Ovary (tissue), 9 donors: ENCODE measurements around the gene KAZALD1. TPM values are rescaled to one million over a fixed set of nuclear protein-coding genes. Genes with fewer than 3 reads are reported as not detected.

Experiments
- DNase-seq, 5 donors: peaks; one replicate each; pipeline ENCODE4 v3.0.0-alpha.2; 2019 to 2020
- H3K27ac ChIP-seq, 2 donors: fragments of 200-600 bp; one replicate each; pipeline versions ENCODE4 v1.5.1 to v1.8.0; 2019 to 2022
- H3K27me3 ChIP-seq: fragments of 200-600 bp; one replicate; pipeline ENCODE4 v1.8.0; 2022
- H3K36me3 ChIP-seq: fragments of 200-600 bp; sonication (generic); one replicate; pipeline ENCODE4 v1.5.1; 2019
- H3K4me1 ChIP-seq: one replicate; pipeline ENCODE4 v1.8.1; 2013; ENCODE audit warnings: mild to moderate bottlenecking, moderate library complexity; ENCODE audit not compliant: insufficient read depth
- H3K4me3 ChIP-seq: fragments of 200-600 bp; sonication (generic); one replicate; pipeline ENCODE4 v1.5.1; 2017
- H3K9me3 ChIP-seq, 2 donors: fragments of 200-600 bp in 1 of 2; sonication (generic) in 1 of 2; one replicate each; pipeline versions ENCODE4 v1.5.1 to v1.8.1; 2013 to 2019; ENCODE audit warnings: mild to moderate bottlenecking in 1 of 2, moderate library complexity in 1 of 2
- EP300 ChIP-seq: sonication (generic); formaldehyde crosslinking; IDR thresholded peaks from one replicate; pipeline ENCODE4 v1.6.1; 2017; ENCODE audit warnings: antibody characterized with exemption
- POLR2A ChIP-seq: fragments of 450-650 bp; IDR thresholded peaks from one replicate; pipeline ENCODE4 v1.6.1; 2017; ENCODE audit warnings: antibody characterized with exemption, mild to moderate bottlenecking, moderate library complexity
- WGBS, 3 donors: extraction: QIAGEN DNeasy Blood & Tissue Kit in 1 of 3; methylation state at CpG; one replicate each; pipeline versions ENCODE4 v1.1.5 to v1.1.7; 2013 to 2017; 5-methylcytosine and 5-hydroxymethylcytosine counted together
- intact Hi-C, 4 donors: fragments of 100-400 bp; cut with DNase I; formaldehyde crosslinking; loops; one replicate each; pipeline versions ENCODE4 v1.11.0 to v1.15.1; 2022 to 2023
- polyA plus RNA-seq, 2 donors: library from polyadenylated mRNA; stranded (reverse); fragments of 200-250 nt in 1 of 2; fragments of 350-450 nt in 1 of 2; fragmentation: Illumina TruSeq in 1 of 2; extraction: RNeasy Lipid Tissue Mini Kit (QIAGEN cat#74804) in 1 of 2; gene quantifications; one replicate each; pipeline ENCODE4 v1.2.3, GENCODE V29; 2013 to 2014
- total RNA-seq, 7 donors: library from RNA; depleted of rRNA in 2 of 7; stranded (reverse); fragments of >200 nt in 2 of 7; fragmentation: NEBNext Ultra II Directional in 3 of 7; extraction: Animal tissue kit (Norgen Biotek cat#: 25700) in 3 of 7; gene quantifications; one replicate each; pipeline versions ENCODE4 v1.1.0 to v1.2.4, GENCODE V29; 2016 to 2023
- TF ChIP-seq, protein P1 (sequence below), 3 donors: fragments of 450-650 bp in 2 of 3; fragments of 200-600 bp in 1 of 3; IDR thresholded peaks; one replicate each; pipeline versions ENCODE4 v1.5.1 to v1.8.0; 2016 to 2022; ENCODE audit warnings: antibody characterized with exemption in 3 of 3, mild to moderate bottlenecking in 1 of 3
- donor health status: DM: no; HTN: no; CAD: no; lungs with moderate emphysema.
- donor health status: DM: no; HTN: no; CAD: no.
- donor health status: Bipolar disorder and iron deficiency.
- donor health status: DM: yes; HTN: yes; CAD: no.
- donor health status: DM: no; HTN: no; CAD: no.
- donor health status: DM: yes; HTN: yes; CAD: no.

The KAZALD1 gene
- total and polyA plus RNA-seq, 9 donors: 0.46 to 1.9 (median 0.94) TPM; not detected in 2

DNA sequence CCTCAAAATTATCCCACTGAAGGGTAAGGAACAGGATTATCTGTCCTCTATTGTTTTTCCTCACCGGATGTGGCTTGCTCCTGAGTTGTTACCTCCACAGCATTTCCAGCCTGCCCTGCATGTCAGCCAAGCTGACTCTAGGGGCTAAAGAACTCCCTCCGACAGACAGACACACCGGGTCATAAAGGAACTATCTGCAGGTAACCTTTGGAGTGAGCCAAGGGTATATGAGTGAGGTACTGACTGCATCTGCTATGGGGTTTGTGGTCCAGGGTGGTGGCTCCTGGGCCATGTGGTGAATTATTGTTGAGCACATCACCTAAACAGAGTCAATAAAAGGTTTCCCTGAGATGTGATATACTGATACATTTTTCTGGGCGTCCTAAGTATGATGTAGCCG, 6.9 kb upstream of the KAZALD1 start:
- no peak for DNase-seq
- Histone ChIP-seq H3K27me3 (no peaks in the 10 kb centered on the region), H3K36me3 (no peaks in the 10 kb centered on the region), H3K9me3 (no peaks in the 10 kb centered on the region), H3K4me1 (no peaks in the 10 kb centered on the region), H3K4me3 (no peak overlapping the region), H3K27ac (no peak overlapping the region)
- WGBS, 3 donors: 92 to 95% (median 92%) methylated on average over 5 of the region's 5 CpGs
- intact Hi-C loops: loop anchor here in 1 of 4 donors (10.0 kb wide), 1 partner anchor 90 kb away; no protein-coding TSS in a partner anchor
- TF ChIP-seq EP300: no peak
- TF ChIP-seq, protein P1, sequence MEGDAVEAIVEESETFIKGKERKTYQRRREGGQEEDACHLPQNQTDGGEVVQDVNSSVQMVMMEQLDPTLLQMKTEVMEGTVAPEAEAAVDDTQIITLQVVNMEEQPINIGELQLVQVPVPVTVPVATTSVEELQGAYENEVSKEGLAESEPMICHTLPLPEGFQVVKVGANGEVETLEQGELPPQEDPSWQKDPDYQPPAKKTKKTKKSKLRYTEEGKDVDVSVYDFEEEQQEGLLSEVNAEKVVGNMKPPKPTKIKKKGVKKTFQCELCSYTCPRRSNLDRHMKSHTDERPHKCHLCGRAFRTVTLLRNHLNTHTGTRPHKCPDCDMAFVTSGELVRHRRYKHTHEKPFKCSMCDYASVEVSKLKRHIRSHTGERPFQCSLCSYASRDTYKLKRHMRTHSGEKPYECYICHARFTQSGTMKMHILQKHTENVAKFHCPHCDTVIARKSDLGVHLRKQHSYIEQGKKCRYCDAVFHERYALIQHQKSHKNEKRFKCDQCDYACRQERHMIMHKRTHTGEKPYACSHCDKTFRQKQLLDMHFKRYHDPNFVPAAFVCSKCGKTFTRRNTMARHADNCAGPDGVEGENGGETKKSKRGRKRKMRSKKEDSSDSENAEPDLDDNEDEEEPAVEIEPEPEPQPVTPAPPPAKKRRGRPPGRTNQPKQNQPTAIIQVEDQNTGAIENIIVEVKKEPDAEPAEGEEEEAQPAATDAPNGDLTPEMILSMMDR (IDR thresholded peaks at IDR 0.05): no peak
- TF ChIP-seq POLR2A: no peak

DNA sequence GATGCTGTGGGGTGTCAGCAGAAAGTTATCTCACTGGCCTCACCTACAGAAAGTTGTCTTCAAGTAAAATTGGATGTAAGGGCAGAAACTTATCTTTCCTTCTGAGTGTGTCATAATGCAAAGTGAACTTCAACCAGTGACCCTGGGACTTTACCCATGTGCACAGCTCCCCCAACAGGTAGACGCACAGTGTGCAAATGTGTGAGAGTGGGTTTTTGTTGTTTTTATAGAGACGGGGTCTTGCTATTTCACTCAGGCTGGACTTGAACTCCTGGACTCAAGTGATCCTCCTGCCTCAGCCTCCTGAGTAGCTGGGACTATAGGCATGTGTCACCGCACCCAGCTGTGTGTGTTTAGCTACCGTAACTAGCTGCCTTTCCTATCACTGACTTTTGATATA, 6.4 kb upstream of the KAZALD1 start:
- H3K4me3 ChIP-seq: no peak overlapping the region
- no peaks in the 10 kb centered on the region for H3K9me3 ChIP-seq
- no peaks in the 10 kb centered on the region for H3K27me3 ChIP-seq
- H3K27ac ChIP-seq: no peak overlapping the region
- intact Hi-C loops: loop anchor here in 1 of 4 donors (10.0 kb wide), 1 partner anchor 89 kb away; no protein-coding TSS in a partner anchor
- H3K4me1 ChIP-seq: no peaks in the 10 kb centered on the region
- no peaks in the 10 kb centered on the region for H3K36me3 ChIP-seq
- TF ChIP-seq, protein P1 (IDR thresholded peaks at IDR 0.05): no peak
- no peak for TF ChIP-seq POLR2A
- no peak for TF ChIP-seq EP300
- DNase-seq: no peak
- 89 to 95% (median 91%) methylated on average over 4 of the region's 4 CpGs for WGBS, 3 donors

DNA sequence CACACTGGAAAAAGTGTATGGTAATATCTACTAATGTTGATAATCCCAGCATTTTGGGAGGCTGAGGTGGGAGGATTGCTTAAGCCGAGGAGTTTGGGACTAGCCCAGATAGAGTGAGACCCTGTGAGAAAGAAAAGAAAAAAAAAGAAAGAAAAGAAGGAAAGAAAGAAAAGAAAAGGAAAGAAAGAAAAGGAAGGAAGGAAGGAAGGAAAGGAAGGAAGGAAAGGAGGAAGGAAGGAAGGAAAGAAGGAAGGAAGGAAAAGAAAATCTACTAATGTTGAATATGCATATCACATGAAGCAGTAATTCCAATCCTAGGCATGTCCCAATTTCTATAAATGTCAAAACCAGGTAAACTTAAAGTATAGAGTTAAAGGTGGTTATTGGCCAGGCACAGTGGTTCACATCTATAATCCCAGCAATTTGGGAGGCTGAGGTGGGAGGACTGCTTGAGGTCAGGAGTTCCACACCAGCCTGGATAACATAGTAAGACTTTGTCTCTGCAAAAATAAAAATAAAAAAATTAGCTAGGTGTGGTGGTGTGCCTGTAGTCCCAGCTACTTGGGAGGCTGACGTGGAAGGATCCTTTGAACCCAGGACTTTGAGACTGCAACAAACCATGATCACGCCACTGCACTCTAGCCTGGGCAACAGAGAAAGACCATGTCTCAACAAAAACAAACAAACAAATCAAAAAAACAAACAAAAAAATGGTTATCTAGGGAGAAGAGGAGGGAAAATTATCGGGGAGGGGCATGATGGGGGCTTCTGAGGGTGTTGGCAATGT, 5.2 kb upstream of the KAZALD1 start:
- TF ChIP-seq POLR2A (no peak), EP300 (no peak)
- TF ChIP-seq, protein P1 (IDR thresholded peaks at IDR 0.05): no peak
- no peaks in the 10 kb centered on the region for H3K27me3 ChIP-seq
- 94 to 96% (median 95%) methylated on average over 4 of the region's 4 CpGs for WGBS, 3 donors
- no peaks in the 10 kb centered on the region for H3K36me3 ChIP-seq
- no peak overlapping the region for H3K4me3 ChIP-seq
- intact Hi-C loops: loop anchor here in 1 of 4 donors (10.0 kb wide), 1 partner anchor 88 kb away; no protein-coding TSS in a partner anchor
- DNase-seq: no peak
- H3K4me1 ChIP-seq: peaks cover 3% of the 10 kb centered on the region
- no peak overlapping the region for H3K27ac ChIP-seq
- no peaks in the 10 kb centered on the region for H3K9me3 ChIP-seq

DNA sequence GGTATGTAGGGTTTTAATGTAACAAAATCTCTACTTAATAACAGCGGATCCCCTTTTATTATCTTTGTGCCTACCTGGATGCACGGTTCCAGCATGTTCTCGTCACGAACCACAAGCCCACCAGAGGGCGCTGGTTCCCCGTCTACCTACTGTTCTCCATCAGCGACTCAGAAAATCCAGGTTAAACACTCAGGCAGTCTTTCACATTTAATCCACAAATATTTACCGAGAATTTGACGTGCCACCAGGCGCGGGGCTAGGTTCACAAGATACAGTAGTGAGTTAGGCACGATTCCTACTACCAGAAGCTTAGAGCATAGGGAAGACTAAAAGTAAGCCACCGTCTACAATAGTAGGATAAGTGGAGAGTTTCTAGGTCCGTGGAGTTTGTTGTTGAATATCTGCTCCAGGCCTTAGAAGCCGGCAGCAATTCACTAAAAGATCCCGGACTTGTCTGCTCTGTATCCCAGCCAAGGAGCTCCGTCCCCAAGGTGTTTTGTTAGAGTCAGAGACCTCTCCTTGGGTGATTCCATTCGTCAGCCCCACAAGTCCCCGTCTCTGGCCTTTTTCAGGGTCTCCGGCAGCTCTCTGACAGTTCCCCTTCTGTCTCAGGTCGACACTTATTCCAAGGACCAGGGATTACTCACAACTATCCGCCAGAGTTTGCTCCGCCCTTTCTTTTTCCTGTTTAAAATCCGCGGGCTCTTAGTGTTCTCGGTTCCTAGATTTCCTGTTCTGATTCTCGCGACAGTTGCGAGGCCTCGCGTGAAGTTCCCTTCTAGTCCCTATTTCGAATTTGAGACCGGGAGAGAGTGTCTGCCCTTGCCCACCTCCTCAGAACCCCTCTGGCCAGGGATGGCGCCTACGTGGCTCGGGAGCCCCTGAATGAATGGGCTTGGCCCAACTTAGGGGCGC, 1.5 kb upstream of the KAZALD1 start:
- TF ChIP-seq, protein P1 (IDR thresholded peaks at IDR 0.05): peak; percentile 57 to 81 (median 57)
- TF ChIP-seq POLR2A: no peak
- Histone ChIP-seq H3K27me3 (peaks cover 3% of the 10 kb centered on the region), H3K9me3 (no peaks in the 10 kb centered on the region), H3K4me1 (peaks cover 7% of the 10 kb centered on the region), H3K4me3 (peak overlapping the region; percentile 83), H3K36me3 (no peaks in the 10 kb centered on the region), H3K27ac (peak overlapping the region; percentile 58 to 76)
- 0% methylated on average over 37 of the region's 37 CpGs for WGBS, 3 donors
- intact Hi-C loops: loop anchor here in 1 of 4 donors (5.0 kb wide), 1 partner anchor 63 kb away; the partner anchor contains the start of gene LZTS2
- DNase-seq: peak; percentile 80 to 96 (median 94)
